DND-41 (cell line): ENCODE measurements around the gene PDZD4.

Experiments used
- ATAC-seq: fragments of 200-7000 bp; cut with Tn5 transposase; 3 replicates; pipeline ENCODE4 v1.9.1; 2021; ENCODE audit warnings: low read depth; ENCODE audit not compliant: insufficient read depth
- DNase-seq: peaks from one replicate; pipeline ENCODE4 v3.0.0-alpha.2; 2020
- H2AFZ ChIP-seq: 2 replicates; pipeline ENCODE4 v1.6.0; 2012; ENCODE audit warnings: low read depth, low read length
- H3K27ac ChIP-seq: 2 replicates; pipeline ENCODE4 v1.5.1; 2012; ENCODE audit warnings: low read length, inconsistent platforms
- H3K27me3 ChIP-seq: fragments of 200-600 bp; sonication (generic); 2 replicates; pipeline ENCODE4 v1.6.0; 2012; ENCODE audit warnings: low read length, mild to moderate bottlenecking, inconsistent platforms; ENCODE audit not compliant: insufficient read depth, poor library complexity
- H3K36me3 ChIP-seq: 2 replicates; pipeline ENCODE4 v1.5.1; 2012; ENCODE audit warnings: low read length, inconsistent platforms; ENCODE audit not compliant: insufficient read depth
- H3K4me1 ChIP-seq: 2 replicates; pipeline ENCODE4 v1.5.1; 2012; ENCODE audit warnings: mild to moderate bottlenecking, low read length; ENCODE audit not compliant: insufficient read depth
- H3K4me2 ChIP-seq: 2 replicates; pipeline ENCODE4 v1.6.0; 2012; ENCODE audit warnings: mild to moderate bottlenecking, moderate library complexity, low read length, inconsistent platforms; ENCODE audit not compliant: insufficient read depth
- H3K4me3 ChIP-seq, 2 experiments: fragments of 200-600 bp in 1 of 2; shearing (Covaris generic) in 1 of 2; 2 replicates each; pipeline ENCODE4 v1.5.1; 2012 to 2016; ENCODE audit warnings: inconsistent platforms in 2 of 2, low read length in 2 of 2, mild to moderate bottlenecking in 2 of 2, low read depth in 1 of 2, moderate library complexity in 1 of 2
- H3K79me2 ChIP-seq: 2 replicates; pipeline ENCODE4 v1.6.0; 2012; ENCODE audit warnings: low read length, inconsistent platforms; ENCODE audit not compliant: insufficient read depth
- H3K9ac ChIP-seq: 2 replicates; pipeline ENCODE4 v1.6.0; 2012; ENCODE audit warnings: low read depth, mild to moderate bottlenecking, inconsistent platforms, low read length, moderate library complexity
- H3K9me3 ChIP-seq: 2 replicates; pipeline ENCODE4 v1.5.1; 2012; ENCODE audit warnings: low read length, moderate library complexity, mild to moderate bottlenecking, inconsistent platforms; ENCODE audit not compliant: insufficient read depth, severe bottlenecking
- H4K20me1 ChIP-seq: 2 replicates; pipeline ENCODE4 v1.6.0; 2012; ENCODE audit warnings: low read length; ENCODE audit not compliant: insufficient read depth
- EZH2 ChIP-seq: IDR thresholded peaks from 3 replicates; pipeline ENCODE4 v1.6.1; 2012; ENCODE audit warnings: borderline replicate concordance, low read depth, mild to moderate bottlenecking, moderate library complexity, low read length, inconsistent platforms; ENCODE audit not compliant: severe bottlenecking
- TF ChIP-seq, protein P1 (sequence below): IDR thresholded peaks from 2 replicates; pipeline ENCODE4 v1.5.1; 2012; ENCODE audit warnings: borderline replicate concordance, low read length, moderate library complexity, mild to moderate bottlenecking; ENCODE audit not compliant: poor library complexity, severe bottlenecking; ENCODE audit errors: extremely low read depth

Gene PDZD4

DNA sequence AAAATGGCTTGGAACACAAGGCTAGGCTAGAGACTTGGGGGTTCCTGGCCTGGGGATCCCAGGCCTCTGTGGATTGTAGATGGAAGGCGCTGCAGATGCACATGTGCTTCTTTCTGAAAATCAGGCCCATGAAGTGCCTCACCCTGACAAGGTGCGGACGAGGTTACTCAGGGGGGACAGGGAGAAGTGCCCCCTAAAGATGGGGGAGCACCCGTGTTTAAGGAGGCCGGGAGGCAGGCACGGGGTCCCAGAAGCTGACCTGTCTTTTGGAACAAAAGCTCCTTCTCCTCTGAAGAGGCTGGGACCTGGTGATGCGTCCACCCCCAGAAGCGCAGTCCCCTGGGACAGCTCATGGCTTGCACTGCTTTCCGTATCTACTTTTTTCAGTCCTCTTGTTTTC lies 2.4 kb downstream of the PDZD4 start:
- no peak overlapping the region for H3K27ac ChIP-seq
- no peak overlapping the region for H3K4me2 ChIP-seq
- no peaks in the 10 kb centered on the region for H3K27me3 ChIP-seq
- no peak for DNase-seq
- no peaks in the 10 kb centered on the region for H3K4me1 ChIP-seq
- H3K9me3 ChIP-seq = no peaks in the 10 kb centered on the region
- H2AFZ ChIP-seq = no peak overlapping the region
- H4K20me1 ChIP-seq = no peaks in the 10 kb centered on the region
- no peaks in the 10 kb centered on the region for H3K79me2 ChIP-seq
- H3K36me3 ChIP-seq = no peaks in the 10 kb centered on the region
- ATAC-seq = no peak
- no peak overlapping the region for H3K4me3 ChIP-seq
- no peak overlapping the region for H3K9ac ChIP-seq
- TF ChIP-seq EZH2 = no peak
- TF ChIP-seq, protein P1, sequence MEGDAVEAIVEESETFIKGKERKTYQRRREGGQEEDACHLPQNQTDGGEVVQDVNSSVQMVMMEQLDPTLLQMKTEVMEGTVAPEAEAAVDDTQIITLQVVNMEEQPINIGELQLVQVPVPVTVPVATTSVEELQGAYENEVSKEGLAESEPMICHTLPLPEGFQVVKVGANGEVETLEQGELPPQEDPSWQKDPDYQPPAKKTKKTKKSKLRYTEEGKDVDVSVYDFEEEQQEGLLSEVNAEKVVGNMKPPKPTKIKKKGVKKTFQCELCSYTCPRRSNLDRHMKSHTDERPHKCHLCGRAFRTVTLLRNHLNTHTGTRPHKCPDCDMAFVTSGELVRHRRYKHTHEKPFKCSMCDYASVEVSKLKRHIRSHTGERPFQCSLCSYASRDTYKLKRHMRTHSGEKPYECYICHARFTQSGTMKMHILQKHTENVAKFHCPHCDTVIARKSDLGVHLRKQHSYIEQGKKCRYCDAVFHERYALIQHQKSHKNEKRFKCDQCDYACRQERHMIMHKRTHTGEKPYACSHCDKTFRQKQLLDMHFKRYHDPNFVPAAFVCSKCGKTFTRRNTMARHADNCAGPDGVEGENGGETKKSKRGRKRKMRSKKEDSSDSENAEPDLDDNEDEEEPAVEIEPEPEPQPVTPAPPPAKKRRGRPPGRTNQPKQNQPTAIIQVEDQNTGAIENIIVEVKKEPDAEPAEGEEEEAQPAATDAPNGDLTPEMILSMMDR = no peak

DNA sequence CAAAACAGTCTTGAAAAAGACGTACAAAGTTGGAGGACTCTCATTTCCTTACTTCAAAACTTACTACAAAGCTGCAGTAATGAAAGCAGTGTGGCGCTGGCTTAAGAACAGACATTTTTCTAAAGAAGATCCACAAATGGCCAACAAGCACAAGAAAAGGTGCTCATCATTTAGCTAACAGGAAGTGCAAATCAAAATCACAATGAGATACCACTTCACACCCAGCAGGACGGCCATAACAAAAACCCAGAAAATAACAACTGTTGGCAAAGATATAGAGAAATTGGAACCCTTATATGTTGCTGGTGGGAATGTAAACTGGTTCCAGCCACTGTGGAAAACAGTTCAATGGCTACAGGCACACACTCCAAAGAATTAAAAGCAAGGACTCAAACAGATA lies 3.3 kb downstream of the PDZD4 start:
- no peaks in the 10 kb centered on the region for H4K20me1 ChIP-seq
- H3K79me2 ChIP-seq = no peaks in the 10 kb centered on the region
- H3K4me2 ChIP-seq = no peak overlapping the region
- no peak overlapping the region for H3K9ac ChIP-seq
- H2AFZ ChIP-seq = no peak overlapping the region
- H3K27ac ChIP-seq = no peak overlapping the region
- no peak for DNase-seq
- no peaks in the 10 kb centered on the region for H3K9me3 ChIP-seq
- H3K4me1 ChIP-seq = peaks cover 5% of the 10 kb centered on the region
- H3K27me3 ChIP-seq = no peaks in the 10 kb centered on the region
- TF ChIP-seq, protein P1 = no peak
- TF ChIP-seq EZH2 = no peak
- ATAC-seq = no peak
- no peak overlapping the region for H3K4me3 ChIP-seq
- H3K36me3 ChIP-seq = no peaks in the 10 kb centered on the region

DNA sequence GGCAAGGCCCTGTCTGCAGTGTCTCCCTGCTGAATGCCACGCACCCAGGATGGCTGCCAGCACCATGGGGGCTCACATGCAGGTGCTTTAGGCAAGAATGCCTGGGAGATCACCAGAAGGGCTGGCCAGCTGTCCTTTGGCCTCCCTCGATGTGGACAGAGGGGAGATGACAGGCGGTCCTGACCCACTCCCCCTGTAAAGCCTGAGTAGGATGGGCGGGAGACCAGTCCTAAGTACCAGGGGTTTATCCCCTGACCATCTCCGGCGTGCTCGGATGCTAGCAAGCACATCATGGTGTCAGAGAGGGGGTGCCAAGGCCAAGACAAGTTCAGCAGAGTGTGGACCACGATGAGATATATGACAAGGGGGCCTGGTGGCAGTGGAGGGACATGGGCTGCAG lies 5.3 kb downstream of the PDZD4 start:
- Histone ChIP-seq H3K9me3 (no peaks in the 10 kb centered on the region), H3K4me2 (no peak overlapping the region), H3K27ac (no peak overlapping the region), H3K27me3 (no peaks in the 10 kb centered on the region), H3K4me3 (no peak overlapping the region), H3K79me2 (no peaks in the 10 kb centered on the region), H3K36me3 (no peaks in the 10 kb centered on the region), H2AFZ (no peak overlapping the region), H3K9ac (no peak overlapping the region), H3K4me1 (peaks cover 17% of the 10 kb centered on the region), H4K20me1 (no peaks in the 10 kb centered on the region)
- TF ChIP-seq, protein P1 = no peak
- TF ChIP-seq EZH2 = no peak
- ATAC-seq = no peak
- no peak for DNase-seq

DNA sequence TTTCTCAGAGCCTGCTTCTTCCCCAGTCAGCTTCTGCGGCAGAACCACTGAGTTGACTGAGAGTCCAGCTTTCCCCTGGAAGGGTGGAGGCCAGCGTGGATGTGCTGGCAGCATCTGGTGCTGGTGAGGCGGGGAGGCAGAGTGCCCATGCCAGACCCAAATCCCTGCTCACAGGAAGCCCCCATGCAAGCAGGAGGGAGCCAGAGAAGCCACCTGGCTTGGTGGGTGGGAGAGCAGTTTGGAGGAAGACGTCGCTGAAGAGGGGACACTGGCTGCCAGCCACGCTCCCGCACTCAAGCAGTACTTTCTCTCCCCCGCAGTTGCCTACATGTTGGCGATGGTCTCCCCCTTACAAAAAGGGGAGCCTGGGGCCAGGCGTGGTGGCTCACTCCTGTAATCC lies 6.0 kb downstream of the PDZD4 start:
- H3K4me3 ChIP-seq = no peak overlapping the region
- no peak for DNase-seq
- no peak overlapping the region for H3K27ac ChIP-seq
- ATAC-seq = no peak
- peaks cover 3% of the 10 kb centered on the region for H3K27me3 ChIP-seq
- H3K9ac ChIP-seq = no peak overlapping the region
- H3K9me3 ChIP-seq = no peaks in the 10 kb centered on the region
- peaks cover 18% of the 10 kb centered on the region for H3K4me1 ChIP-seq
- no peak overlapping the region for H2AFZ ChIP-seq
- no peak for TF ChIP-seq EZH2
- TF ChIP-seq, protein P1 = no peak
- H3K4me2 ChIP-seq = no peak overlapping the region
- H3K79me2 ChIP-seq = no peaks in the 10 kb centered on the region
- no peaks in the 10 kb centered on the region for H4K20me1 ChIP-seq
- H3K36me3 ChIP-seq = no peaks in the 10 kb centered on the region
